GM19035 (cell line): Measurements from ENCODE around the gene CFAP74.

ENCODE experiments used
- ATAC-seq: cut with Tn5 transposase; IDR thresholded peaks from one replicate; pipeline ENCODE4 v1.9.1; 2021; ENCODE audit not compliant: unreplicated experiment

The CFAP74 gene

GRCh38 chr1:1929639-1930545, 73.7 kb downstream of the CFAP74 start:
- no peak for ATAC-seq

GRCh38 chr1:1929102-1929638, 74.4 kb downstream of the CFAP74 start:
- no peak for ATAC-seq

- ATAC-seq, result no peak
Observed at GRCh38 chr1:1928231-1929101, 75.1 kb downstream of the CFAP74 start.

- ATAC-seq, result no peak
Observed at GRCh38 chr1:1927751-1928150, 75.8 kb downstream of the CFAP74 start.

GRCh38 chr1:1926886-1927660, 76.5 kb downstream of the CFAP74 start:
- no peak for ATAC-seq

- no peak for ATAC-seq
Observed at GRCh38 chr1:1926346-1926811, 77.2 kb downstream of the CFAP74 start.

GRCh38 chr1:1925437-1926345, 77.9 kb downstream of the CFAP74 start:
- ATAC-seq, result no peak

GRCh38 chr1:1924849-1925248, 78.7 kb downstream of the CFAP74 start:
- no peak for ATAC-seq

- no peak for ATAC-seq
Observed at GRCh38 chr1:1924386-1924785, 79.2 kb downstream of the CFAP74 start.

GRCh38 chr1:1922956-1923833, 80.4 kb downstream of the CFAP74 start:
- no peak for ATAC-seq

GRCh38 chr1:1922702-1922955, 81.0 kb downstream of the CFAP74 start:
- no peak for ATAC-seq

- ATAC-seq, result no peak
Observed at GRCh38 chr1:1921901-1922701, 81.5 kb downstream of the CFAP74 start.

- no peak for ATAC-seq
Observed at GRCh38 chr1:1921459-1921862, 82.1 kb downstream of the CFAP74 start.

GRCh38 chr1:1920608-1921458, 82.8 kb downstream of the CFAP74 start:
- no peak for ATAC-seq

GRCh38 chr1:1920057-1920607, 83.5 kb downstream of the CFAP74 start:
- ATAC-seq, result no peak

- peak; percentile 71 for ATAC-seq
Observed at GRCh38 chr1:1919304-1920056, 84.1 kb downstream of the CFAP74 start.
